ENCODE measurements around the gene TMEM179.

Gene TMEM179

GRCh38 chr14:104574978-104575583 is 29.5 kb downstream of the TMEM179 start:
- in situ Hi-C loops (cut with MboI; ENCODE audit: low sequenced_read_pairs), result no loop called here

DNA sequence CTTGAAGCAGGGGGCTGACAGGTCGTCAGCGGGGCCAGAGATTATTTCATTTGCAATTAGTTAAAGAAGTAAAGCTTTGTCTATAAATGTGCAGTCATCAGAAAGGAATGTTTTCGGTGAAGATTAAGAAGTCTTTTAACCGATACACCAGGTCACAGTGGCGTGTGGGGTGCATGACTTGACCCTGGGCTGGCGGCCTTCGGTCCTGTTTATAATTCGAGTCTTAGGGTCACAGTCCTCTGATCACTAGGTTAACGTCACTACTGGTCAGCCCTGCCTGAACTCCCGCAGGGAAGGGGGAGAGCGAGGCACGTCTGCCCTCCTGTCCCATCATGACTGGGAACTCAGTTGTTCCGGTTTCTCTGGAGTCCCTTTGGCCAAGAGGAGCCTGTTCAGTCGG is 30.0 kb downstream of the TMEM179 start:
- in situ Hi-C loops (cut with MboI; ENCODE audit: low sequenced_read_pairs), result no loop called here

DNA sequence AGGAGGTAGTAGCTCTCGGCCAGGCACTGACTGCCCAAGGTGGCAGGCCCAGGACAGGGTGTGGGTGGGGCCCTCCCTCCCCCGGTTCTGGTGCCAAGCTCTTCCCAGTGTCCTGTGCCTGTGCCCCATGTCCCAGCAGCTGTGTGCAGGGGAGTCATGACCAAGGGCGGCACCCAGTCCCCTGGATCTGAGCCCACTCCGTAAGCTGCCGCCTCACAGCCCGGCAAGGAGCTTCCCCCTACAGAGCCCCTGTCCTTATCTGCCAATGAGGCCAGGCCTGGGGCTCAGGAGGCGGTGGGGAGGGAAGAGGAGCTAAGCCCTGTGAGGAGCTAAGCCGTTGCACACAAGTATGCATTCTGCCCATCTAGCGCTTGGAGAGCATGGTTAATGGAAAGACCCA is 30.6 kb downstream of the TMEM179 start:
- in situ Hi-C loops (cut with MboI; ENCODE audit: low sequenced_read_pairs), result no loop called here

- in situ Hi-C loops (cut with MboI; ENCODE audit: low sequenced_read_pairs), result no loop called here
These were observed 31.9 kb downstream of the TMEM179 start for GRCh38 chr14:104572668-104573067.

DNA sequence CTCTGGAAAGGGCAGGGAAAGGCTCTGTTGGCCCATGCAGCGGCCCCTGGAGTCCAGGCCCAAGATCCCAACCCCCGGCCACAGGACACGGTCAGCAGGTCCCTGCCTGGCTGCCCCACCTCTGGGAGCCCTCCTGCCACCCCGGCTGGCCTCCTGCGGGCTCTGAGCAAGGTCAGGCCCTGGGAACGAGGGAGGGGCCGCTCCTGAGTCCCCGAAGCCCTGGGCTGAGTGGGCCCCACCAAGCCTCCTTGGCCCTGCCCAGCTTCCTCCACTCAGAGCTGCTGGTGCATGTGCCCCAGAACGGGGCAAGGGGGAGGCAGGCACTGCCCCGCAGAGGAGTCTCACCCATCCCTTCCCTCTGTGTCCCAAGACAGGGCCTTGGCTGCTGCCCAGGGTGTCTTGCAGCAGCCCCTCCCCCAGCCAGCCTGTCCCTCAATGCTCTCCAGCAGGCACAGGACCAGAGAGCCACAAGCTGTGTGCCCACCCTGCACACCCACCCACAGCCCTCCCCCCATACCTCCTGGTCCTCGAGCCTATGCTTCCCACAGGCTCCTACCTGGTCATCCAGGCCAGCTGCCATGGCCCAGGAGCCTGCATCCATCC is 32.4 kb downstream of the TMEM179 start:
- in situ Hi-C loops (cut with MboI; ENCODE audit: low sequenced_read_pairs), result no loop called here

DNA sequence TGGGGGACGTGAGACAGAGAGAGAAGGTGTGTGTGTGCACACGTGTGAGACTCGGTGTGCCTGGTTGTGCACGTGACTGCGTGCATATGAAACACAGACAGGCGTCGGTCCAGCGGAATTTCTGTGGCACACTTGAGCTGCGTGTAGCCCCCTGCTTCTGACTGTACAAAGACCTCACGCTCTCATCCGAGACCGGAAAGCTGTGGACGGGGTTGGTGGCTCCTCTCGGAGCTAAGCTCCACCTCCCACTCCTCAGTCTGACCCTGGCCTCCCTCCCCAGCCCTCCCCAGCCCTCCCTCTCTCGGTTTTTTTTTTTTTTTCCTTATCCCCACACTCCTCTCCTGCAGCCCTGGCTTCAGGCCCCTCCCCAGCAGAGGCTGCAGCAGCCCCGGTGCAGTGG is 33.3 kb downstream of the TMEM179 start:
- in situ Hi-C loops (cut with MboI; ENCODE audit: low sequenced_read_pairs), result no loop called here

DNA sequence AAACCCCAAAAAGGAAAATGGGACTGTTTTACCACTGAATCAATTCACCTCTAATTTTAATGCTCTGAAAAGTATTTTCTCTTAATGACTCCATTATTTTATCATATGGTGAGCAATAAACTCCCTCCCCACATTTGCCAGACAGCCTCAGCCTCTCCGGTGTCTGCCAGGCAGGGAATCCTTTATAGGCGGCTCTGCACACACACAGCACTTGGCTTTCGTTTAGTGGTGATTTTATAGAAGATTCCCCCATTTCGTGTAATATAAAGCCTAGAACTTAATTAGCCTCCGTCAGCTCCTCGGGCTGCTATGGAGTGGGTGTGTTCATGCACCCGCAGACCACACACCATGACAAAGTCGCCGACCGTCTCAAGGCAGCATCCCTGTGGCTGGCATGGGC is 35.1 kb downstream of the TMEM179 start:
- in situ Hi-C loops (cut with MboI; ENCODE audit: low sequenced_read_pairs), result no loop called here

DNA sequence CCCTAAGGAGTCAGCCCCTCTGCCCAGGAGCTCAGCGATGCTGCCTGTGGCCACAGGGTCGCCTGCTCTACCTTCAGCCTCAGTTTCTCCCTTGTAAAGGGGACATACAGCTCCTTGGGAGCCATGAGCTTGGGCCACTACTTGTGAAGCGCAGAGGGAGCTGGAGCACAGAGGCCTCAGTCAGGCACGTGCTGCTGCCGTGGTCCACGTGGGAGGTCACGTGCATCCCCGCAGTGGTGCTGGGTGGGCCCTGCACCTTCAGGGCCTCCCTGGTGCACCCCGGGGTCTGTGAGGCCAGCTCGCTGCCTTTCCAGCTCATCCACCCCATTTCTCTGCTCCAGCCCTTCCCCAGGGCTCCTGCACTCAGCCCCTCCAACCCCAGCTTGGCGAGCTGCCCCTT is 36.0 kb downstream of the TMEM179 start:
- in situ Hi-C loops (cut with MboI; ENCODE audit: low sequenced_read_pairs), result no loop called here

DNA sequence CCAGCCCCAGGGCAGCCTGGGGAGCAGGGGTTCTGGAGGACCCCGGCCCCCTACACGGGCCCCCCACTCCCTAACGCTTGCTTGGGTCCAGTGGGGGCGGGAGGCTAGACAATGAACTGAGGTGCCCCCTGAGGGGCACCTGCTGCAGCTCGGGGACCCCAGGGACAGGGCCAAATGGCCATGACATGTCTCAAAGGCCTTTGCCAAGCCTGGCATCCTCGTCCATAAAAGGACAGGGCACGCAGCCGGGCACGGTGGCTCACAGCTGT is 36.7 kb downstream of the TMEM179 start:
- in situ Hi-C loops (cut with MboI; ENCODE audit: low sequenced_read_pairs), result no loop called here

DNA sequence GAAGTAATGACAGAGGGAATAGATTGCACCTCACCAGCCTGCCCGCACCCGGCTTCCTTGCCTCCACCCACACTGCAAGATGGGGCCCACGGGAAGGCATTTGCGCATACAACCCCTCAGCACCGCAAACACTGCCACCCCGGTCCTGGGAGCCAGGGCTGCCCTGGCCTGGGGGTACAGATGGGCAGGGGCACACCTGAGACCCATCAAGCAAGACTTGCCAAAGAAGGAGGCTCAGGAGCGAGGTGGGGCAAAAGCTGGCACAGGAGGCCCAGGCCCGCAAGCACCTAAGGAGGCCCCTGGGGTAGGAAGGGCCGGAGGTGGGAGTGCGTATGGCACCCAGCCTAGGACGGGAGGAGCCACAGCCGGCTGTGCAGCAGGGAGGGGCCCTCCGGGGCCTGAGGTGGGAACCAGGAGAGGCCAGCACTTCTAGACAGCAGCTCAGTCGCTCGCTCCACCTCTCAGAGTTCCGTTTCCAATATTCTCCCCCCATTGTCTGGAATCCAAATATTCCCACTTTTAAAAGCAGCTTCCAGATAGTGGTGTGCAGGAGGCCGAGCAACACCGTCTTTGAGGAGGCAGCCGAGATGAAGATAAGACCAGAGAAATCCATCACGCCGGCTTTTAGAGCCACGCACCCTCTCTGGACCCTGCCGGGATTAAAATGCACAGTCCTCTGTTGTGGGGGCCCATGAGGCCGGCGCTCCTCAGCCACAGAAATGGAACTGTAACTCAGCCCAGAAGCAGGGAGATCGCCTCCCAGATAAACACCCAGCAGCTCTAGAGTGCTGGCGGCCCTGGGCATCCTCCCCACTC is 37.2 kb downstream of the TMEM179 start:
- in situ Hi-C loops (cut with MboI; ENCODE audit: low sequenced_read_pairs), result no loop called here

DNA sequence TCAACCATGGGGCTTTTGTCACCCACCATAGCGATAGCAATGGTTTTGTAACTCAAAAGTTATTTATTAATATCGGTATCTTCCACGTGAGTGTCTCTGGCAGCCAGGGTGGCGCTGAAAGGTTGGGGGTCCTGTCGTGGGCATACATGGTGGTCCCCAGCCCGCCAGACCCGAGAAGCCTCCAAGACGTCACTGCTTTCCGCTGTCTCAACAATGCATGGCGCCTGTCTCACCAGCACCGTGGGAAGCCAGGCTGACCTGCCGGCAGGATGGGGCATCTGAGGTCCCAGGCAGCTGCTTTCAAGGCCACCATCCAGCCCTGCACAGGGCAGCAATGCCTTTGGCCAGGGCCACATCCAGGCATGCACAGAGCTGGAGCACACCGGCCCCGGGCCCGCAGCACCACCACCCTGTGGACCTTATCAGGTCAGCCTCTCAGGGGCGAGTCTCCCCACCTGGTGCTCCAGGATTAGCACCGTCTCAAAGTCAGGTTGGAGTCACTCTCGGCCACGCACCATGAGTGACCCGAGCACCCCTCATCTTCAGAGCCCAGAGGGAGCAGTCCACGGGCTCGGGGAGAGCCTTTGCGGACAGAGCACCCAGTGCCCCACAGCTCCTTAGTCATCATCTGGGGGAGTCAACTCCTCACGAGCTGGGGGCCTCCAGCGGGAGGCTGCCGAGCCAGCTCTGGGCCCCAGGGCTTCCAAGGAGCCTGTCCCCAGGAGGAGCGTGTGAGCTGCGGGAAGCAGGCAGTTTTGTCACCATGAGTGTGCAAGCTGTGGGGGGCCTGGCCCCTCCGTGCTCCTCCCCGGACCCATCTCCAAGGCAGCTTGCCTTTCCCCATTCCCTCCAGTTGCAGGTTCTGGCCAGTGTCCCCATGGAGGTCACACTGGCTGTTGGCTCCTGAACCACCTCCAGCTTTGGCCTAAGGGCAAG is 39.6 kb downstream of the TMEM179 start:
- in situ Hi-C loops (cut with MboI; ENCODE audit: low sequenced_read_pairs), result no loop called here

- in situ Hi-C loops (cut with MboI; ENCODE audit: low sequenced_read_pairs), result no loop called here
These were observed 40.6 kb downstream of the TMEM179 start for GRCh38 chr14:104563742-104564615.

- in situ Hi-C loops (cut with MboI; ENCODE audit: low sequenced_read_pairs), result no loop called here
These were observed 41.3 kb downstream of the TMEM179 start for GRCh38 chr14:104563191-104563741.

DNA sequence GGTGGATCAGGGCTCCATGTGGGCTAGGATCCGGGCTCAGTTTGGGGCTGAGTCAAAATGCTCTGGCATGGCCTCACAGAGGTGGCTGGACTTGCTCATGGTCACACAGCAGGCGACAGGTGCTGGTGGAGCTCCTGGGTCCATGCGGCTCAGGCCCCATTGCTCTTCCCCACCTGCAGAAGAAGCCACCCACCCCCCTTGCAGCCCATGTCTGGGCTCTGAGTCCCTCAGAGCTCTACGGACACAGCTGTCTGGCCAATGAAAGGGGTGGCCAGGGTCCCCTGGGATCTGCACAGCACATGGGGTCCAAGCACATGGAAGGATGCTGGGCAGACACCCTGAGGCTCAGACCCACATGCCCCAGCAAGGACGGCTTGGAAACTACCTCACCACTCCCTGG is 42.0 kb downstream of the TMEM179 start:
- in situ Hi-C loops (cut with MboI; ENCODE audit: low sequenced_read_pairs), result no loop called here

GRCh38 chr14:104561632-104562495 is 42.7 kb downstream of the TMEM179 start:
- in situ Hi-C loops (cut with MboI; ENCODE audit: low sequenced_read_pairs), result no loop called here

GRCh38 chr14:104561124-104561557 is 43.4 kb downstream of the TMEM179 start:
- in situ Hi-C loops (cut with MboI; ENCODE audit: low sequenced_read_pairs), result no loop called here

GRCh38 chr14:104560586-104560945 is 44.0 kb downstream of the TMEM179 start:
- in situ Hi-C loops (cut with MboI; ENCODE audit: low sequenced_read_pairs), result no loop called here

GRCh38 chr14:104559804-104560585 is 44.6 kb downstream of the TMEM179 start:
- in situ Hi-C loops (cut with MboI; ENCODE audit: low sequenced_read_pairs), result no loop called here
